K562 (cell line): Measurements from ENCODE around the gene SORCS2. TPM values are rescaled to one million over a fixed set of nuclear protein-coding genes. Genes with fewer than 3 reads are reported as not detected.

ENCODE experiments used
- ASH1L ChIP-seq: fragments of 450-650 bp; IDR thresholded peaks from 2 replicates; pipeline ENCODE4 v1.6.1; 2018; ENCODE audit warnings: borderline replicate concordance, mild to moderate bottlenecking, low read depth; ENCODE audit not compliant: partially characterized antibody
- CUX1 ChIP-seq: fragments of 200-800 bp; sonication (Bioruptor generic); IDR thresholded peaks from 2 replicates; pipeline ENCODE4 v1.6.1; 2016; ENCODE audit warnings: missing genetic modification characterization, missing compliant biosample characterization
- DEAF1 ChIP-seq: fragments of 450-650 bp; formaldehyde crosslinking; IDR thresholded peaks from 2 replicates; pipeline ENCODE4 v1.4.0; 2020; ENCODE audit warnings: mild to moderate bottlenecking, moderate library complexity
- FUS ChIP-seq: fragments of 200-400 bp; formaldehyde crosslinking; optimal IDR thresholded peaks from 2 replicates; pipeline ENCODE3; 2017; ENCODE audit warnings: low read depth, low read length
- HDGF ChIP-seq: fragments of 450-650 bp; IDR thresholded peaks from 2 replicates; pipeline ENCODE4 v1.6.1; 2016
- RFX7 ChIP-seq: fragments of 250-450 bp; sonication (Bioruptor Pico); IDR thresholded peaks from 2 replicates; pipeline ENCODE4 v1.5.1; 2021; ENCODE audit warnings: mild to moderate bottlenecking
- RHOXF2B ChIP-seq: fragments of 250-450 bp; sonication (Bioruptor Pico); conservative IDR thresholded peaks from 2 replicates; pipeline ENCODE4 v1.5.1; 2021
- SIN3B ChIP-seq: fragments of 450-650 bp; IDR thresholded peaks from 2 replicates; pipeline ENCODE4 v1.6.1; 2017; ENCODE audit warnings: low read depth, mild to moderate bottlenecking, moderate library complexity
- SP1 ChIP-seq: sonication (generic); formaldehyde crosslinking; IDR thresholded peaks from 2 replicates; pipeline ENCODE4 v1.8.1; 2022; ENCODE audit warnings: mild to moderate bottlenecking, missing genetic modification reagents
- XRCC3 ChIP-seq: fragments of 450-650 bp; IDR thresholded peaks from 2 replicates; pipeline ENCODE4 v1.6.1; 2017; ENCODE audit warnings: mild to moderate bottlenecking, moderate library complexity
- ZBTB8A ChIP-seq: fragments of 450-650 bp; IDR thresholded peaks from 2 replicates; pipeline ENCODE4 v1.6.1; 2018; ENCODE audit warnings: mild to moderate bottlenecking, moderate library complexity; ENCODE audit not compliant: partially characterized antibody
- ZFP1 ChIP-seq: fragments of 450-650 bp; formaldehyde crosslinking; IDR thresholded peaks from 2 replicates; pipeline ENCODE4 v1.4.0; 2020; ENCODE audit warnings: mild to moderate bottlenecking, mixed read lengths
- ZKSCAN1 ChIP-seq: fragments of 150-350 bp; IDR thresholded peaks from 2 replicates; pipeline ENCODE4 v1.6.1; 2016; ENCODE audit warnings: low read depth, low read length
- ZKSCAN8 ChIP-seq: fragments of 200-800 bp; sonication (Bioruptor generic); IDR thresholded peaks from 2 replicates; pipeline ENCODE4 v1.6.1; 2016; ENCODE audit warnings: missing genetic modification characterization, missing compliant biosample characterization
- ZNF224 ChIP-seq: sonication (generic); formaldehyde crosslinking; IDR thresholded peaks from 2 replicates; pipeline ENCODE4 v1.8.0; 2022; ENCODE audit warnings: mild to moderate bottlenecking, missing genetic modification reagents
- ZNF263 ChIP-seq: sonication (generic); formaldehyde crosslinking; IDR thresholded peaks from 2 replicates; pipeline ENCODE4 v1.8.0; 2022; ENCODE audit warnings: mild to moderate bottlenecking, missing genetic modification reagents, borderline replicate concordance
- ZNF316 ChIP-seq: fragments of 450-650 bp; IDR thresholded peaks from 2 replicates; pipeline ENCODE4 v1.6.1; 2016
- ZNF57 ChIP-seq: fragments of 450-650 bp; formaldehyde crosslinking; IDR thresholded peaks from 2 replicates; pipeline ENCODE4 v1.4.0; 2020; ENCODE audit warnings: mild to moderate bottlenecking, moderate library complexity
- ZNF707 ChIP-seq: fragments of 250-450 bp; sonication (Bioruptor Pico); conservative IDR thresholded peaks from 2 replicates; pipeline ENCODE4 v1.8.0; 2022; ENCODE audit warnings: inconsistent platforms, mild to moderate bottlenecking, moderate library complexity
- polyA plus RNA-seq, 8 experiments: library from polyadenylated mRNA; depleted of rRNA in 4 of 8; stranded (reverse) in 5 of 8; unstranded in 3 of 8; fragments of >200 nt; fragmentation: Nextera tagmentation in 2 of 8; fragmentation: Illumina TruSeq in 1 of 8; extraction: Ambion mirVana in 2 of 8; extraction: Trizol in 1 of 8; gene quantifications; 2 replicates each; pipeline versions ENCODE4 v1.2.1 to v1.2.3, GENCODE V29; 2011 to 2014; ENCODE audit warnings: inconsistent platforms in 1 of 8, missing spikeins in 1 of 8
- total RNA-seq, 7 experiments: library from RNA; depleted of rRNA in 6 of 7; stranded (reverse); fragments of >200 nt in 6 of 7; fragmentation: Illumina TruSeq in 2 of 7; extraction: Trizol in 2 of 7; gene quantifications; 2 replicates each; pipeline versions ENCODE4 v1.2.1 to v1.2.3, GENCODE V29; 2011 to 2021; ENCODE audit warnings: low replicate concordance in 1 of 7
- TF ChIP-seq, protein P1 (sequence below): fragments of 450-650 bp; IDR thresholded peaks from 2 replicates; pipeline ENCODE4 v1.6.1; 2016; ENCODE audit warnings: antibody characterized with exemption
- TF ChIP-seq, protein P2 (sequence below): fragments of 450-650 bp; IDR thresholded peaks from 2 replicates; pipeline ENCODE4 v1.6.1; 2017; ENCODE audit warnings: mild to moderate bottlenecking, moderate library complexity

Gene SORCS2
- total and polyA plus RNA-seq, 9 of the 15 experiments (the other 6 are each of a cell fraction or from before 2014, with no cell fraction given), result not detected

DNA sequence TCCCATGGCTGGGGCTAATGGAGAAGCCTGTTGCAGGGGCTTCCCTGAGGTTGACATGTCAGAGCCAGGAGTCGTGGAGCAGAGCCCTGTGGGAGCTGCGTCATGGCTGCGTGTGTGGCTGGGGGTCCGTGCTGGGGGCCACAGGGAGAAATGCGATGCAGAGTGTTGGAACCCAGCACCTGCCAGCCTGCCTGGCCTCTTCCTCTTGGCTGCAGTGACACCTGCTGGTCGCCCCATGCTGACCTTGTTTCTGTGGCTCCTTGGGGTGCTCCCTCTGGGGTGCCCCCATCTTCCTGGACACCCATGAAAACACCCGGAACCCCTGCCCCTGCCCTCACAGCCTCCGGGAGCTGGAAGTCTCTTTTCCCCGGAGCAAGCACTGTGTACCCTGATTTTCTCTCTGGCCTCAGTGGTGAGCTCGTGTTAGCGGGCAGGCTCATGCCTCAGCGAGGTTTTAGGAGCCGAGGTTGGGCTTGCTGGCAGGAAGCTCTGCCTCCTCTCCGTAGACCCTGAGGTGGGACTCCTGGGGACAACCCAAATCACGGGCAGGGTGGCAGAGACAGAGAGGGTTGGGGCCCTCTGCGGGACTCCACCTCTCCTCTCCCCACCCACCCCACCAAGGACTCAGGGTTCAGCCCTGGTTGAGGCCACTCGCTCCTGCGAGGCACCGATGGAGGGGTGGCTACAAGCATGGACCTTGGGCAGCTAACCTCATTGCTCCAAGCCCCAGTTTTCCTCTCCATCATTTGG is 103.7 kb downstream of the SORCS2 start (continued):
- TF ChIP-seq CUX1 (CRISPR knock-in tag) (no peak), SP1 (CRISPR knock-in tag) (no peak), ZNF57 (CRISPR knock-in tag) (no peak), SIN3B (no peak), ZKSCAN1 (peak; percentile 77; the same call in 1 of the 2 replicates), XRCC3 (no peak), ZNF263 (CRISPR knock-in tag) (peak; percentile 85), ASH1L (no peak), ZKSCAN8 (CRISPR knock-in tag) (no peak), FUS (no peak), ZNF707 (CRISPR knock-in tag) (no peak), RFX7 (CRISPR knock-in tag) (no peak), ZBTB8A (no peak), RHOXF2B (CRISPR knock-in tag) (no peak), ZFP1 (CRISPR knock-in tag) (no peak), ZNF224 (CRISPR knock-in tag) (no peak), DEAF1 (CRISPR knock-in tag) (0 out of 2 replicates have a peak, but pooled peaks have one; percentile 12), HDGF (no peak), ZNF316 (no peak)
- TF ChIP-seq, protein P1, sequence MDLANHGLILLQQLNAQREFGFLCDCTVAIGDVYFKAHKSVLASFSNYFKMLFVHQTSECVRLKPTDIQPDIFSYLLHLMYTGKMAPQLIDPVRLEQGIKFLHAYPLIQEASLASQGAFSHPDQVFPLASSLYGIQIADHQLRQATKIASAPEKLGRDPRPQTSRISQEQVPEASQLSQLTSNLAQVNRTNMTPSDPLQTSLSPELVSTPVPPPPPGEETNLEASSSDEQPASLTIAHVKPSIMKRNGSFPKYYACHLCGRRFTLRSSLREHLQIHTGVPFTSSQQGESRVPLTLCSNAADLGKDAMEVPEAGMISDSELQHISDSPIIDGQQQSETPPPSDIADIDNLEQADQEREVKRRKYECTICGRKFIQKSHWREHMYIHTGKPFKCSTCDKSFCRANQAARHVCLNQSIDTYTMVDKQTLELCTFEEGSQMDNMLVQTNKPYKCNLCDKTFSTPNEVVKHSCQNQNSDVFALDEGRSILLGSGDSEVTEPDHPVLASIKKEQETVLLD, result no peak
- TF ChIP-seq, protein P2, sequence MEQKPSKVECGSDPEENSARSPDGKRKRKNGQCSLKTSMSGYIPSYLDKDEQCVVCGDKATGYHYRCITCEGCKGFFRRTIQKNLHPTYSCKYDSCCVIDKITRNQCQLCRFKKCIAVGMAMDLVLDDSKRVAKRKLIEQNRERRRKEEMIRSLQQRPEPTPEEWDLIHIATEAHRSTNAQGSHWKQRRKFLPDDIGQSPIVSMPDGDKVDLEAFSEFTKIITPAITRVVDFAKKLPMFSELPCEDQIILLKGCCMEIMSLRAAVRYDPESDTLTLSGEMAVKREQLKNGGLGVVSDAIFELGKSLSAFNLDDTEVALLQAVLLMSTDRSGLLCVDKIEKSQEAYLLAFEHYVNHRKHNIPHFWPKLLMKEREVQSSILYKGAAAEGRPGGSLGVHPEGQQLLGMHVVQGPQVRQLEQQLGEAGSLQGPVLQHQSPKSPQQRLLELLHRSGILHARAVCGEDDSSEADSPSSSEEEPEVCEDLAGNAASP, result no peak
